ENCODE data around the gene DBN1. TPM values are rescaled to one million over a fixed set of nuclear protein-coding genes. Genes with fewer than 3 reads are reported as not detected.

The DBN1 gene
- total RNA-seq, 1 experiment from 2014 or later, result 218 TPM

DNA sequence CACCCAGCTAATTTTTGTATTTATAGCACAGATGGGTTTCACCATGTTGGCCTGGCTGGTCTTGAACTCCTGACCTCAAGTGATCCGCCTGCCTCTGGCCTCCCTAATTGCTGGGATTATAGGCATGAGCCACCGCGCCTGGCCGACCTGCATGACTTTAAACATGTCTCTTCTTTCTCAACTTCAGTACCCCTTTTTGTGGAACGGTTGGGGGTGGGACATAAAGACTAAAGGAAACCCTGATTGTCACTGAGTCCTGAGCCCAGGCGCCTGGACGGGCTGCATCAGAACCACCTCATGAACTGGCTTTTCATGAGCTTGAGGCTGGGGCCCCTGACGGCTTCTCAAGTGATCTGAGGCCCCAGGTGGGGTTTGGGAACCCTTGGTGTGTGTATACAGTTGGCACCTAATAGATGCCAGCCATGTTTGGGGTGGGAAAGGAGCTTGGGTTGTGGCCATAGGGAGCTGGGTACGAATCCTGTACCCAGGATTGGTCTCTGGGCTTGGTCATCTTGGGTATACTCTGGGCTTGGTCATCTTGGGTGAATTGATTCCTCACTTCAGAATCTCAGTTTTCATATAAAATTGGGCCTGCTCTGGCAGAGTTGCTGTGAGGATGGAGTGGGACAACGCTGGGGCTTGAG, 44.7 kb downstream of the DBN1 start:
- peaks cover 12% of the 10 kb centered on the region for H3K27me3 Mint-ChIP-seq (ENCODE audit: unreplicated experiment)
- H3K4me3 Mint-ChIP-seq (ENCODE audit: low read depth, unreplicated experiment), result no peak overlapping the region
- CTCF ChIA-PET, result interaction anchor here (0.8 kb wide), 1 partner anchor 17 kb away, joined by 3 read pairs; the partner anchor contains the start of gene PRR7

DNA sequence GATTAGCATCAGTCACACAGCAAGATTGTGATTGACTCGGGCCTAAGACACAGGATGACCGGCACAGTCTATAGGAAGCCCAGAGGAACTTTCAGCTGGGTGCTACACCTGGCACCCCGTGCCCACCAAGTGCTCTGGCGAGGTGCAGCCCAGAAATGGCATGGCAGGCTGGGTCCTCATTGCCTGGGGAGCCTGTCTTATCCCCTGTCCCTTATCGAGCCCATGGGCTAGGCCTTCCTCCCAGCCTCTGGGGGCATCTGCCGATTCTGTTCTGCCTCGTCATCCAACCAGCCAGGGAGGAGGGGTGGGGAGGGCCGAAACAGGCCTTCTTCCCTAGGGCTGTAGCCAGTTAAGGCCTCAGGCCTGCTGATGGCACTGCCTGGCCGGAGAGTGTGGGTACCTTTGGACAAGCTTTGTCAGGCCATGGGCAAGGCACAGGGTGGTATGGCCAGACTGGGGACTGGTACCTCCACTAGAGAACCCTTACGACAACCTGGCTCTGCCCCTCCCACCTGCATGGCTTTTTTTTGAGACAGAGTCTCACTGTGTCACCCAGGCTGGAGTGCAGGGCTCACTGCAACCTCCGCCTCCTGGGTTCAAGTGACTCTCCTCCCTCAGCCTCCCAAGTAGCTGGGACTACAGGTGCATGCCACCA, 45.4 kb downstream of the DBN1 start:
- Mint-ChIP-seq H3K9me3 (ENCODE audit: low read depth, unreplicated experiment) (no peaks in the 10 kb centered on the region), H3K4me1 (ENCODE audit: low read depth, unreplicated experiment) (peaks cover 34% of the 10 kb centered on the region), H3K4me3 (ENCODE audit: low read depth, unreplicated experiment) (peak overlapping the region; percentile 93), H3K36me3 (ENCODE audit: insufficient read depth, unreplicated experiment) (peaks cover 69% of the 10 kb centered on the region), H3K27me3 (ENCODE audit: unreplicated experiment) (peaks cover 12% of the 10 kb centered on the region), H3K27ac (ENCODE audit: unreplicated experiment) (peak overlapping the region; percentile 100)
- CTCF ChIA-PET, result interaction anchor here (1.2 to 3.6 kb wide), 3 partner anchors 25 to 100 kb away, joined by 3 to 33 read pairs (median 23); no protein-coding TSS in a partner anchor
- TF ChIP-seq, protein P1, sequence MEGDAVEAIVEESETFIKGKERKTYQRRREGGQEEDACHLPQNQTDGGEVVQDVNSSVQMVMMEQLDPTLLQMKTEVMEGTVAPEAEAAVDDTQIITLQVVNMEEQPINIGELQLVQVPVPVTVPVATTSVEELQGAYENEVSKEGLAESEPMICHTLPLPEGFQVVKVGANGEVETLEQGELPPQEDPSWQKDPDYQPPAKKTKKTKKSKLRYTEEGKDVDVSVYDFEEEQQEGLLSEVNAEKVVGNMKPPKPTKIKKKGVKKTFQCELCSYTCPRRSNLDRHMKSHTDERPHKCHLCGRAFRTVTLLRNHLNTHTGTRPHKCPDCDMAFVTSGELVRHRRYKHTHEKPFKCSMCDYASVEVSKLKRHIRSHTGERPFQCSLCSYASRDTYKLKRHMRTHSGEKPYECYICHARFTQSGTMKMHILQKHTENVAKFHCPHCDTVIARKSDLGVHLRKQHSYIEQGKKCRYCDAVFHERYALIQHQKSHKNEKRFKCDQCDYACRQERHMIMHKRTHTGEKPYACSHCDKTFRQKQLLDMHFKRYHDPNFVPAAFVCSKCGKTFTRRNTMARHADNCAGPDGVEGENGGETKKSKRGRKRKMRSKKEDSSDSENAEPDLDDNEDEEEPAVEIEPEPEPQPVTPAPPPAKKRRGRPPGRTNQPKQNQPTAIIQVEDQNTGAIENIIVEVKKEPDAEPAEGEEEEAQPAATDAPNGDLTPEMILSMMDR (IDR thresholded peaks at IDR 0.05; ENCODE audit: unreplicated experiment), result no peak
- no peak for DNase-seq
- no TSS peak for BruUV-seq (replicated peaks)
- intact Hi-C loops (cut with micrococcal nuclease; ENCODE audit: unreplicated experiment), result no loop called here

More for the DNA sequence above, 44.7 kb downstream of the DBN1 start:
- H3K4me1 Mint-ChIP-seq (ENCODE audit: low read depth, unreplicated experiment), result peaks cover 34% of the 10 kb centered on the region
- intact Hi-C loops (cut with micrococcal nuclease; ENCODE audit: unreplicated experiment), result no loop called here
- DNase-seq, result no peak
- TF ChIP-seq, protein P1 (IDR thresholded peaks at IDR 0.05; ENCODE audit: unreplicated experiment), result no peak
- peak overlapping the region; percentile 30 for H3K27ac Mint-ChIP-seq (ENCODE audit: unreplicated experiment)
- no peaks in the 10 kb centered on the region for H3K9me3 Mint-ChIP-seq (ENCODE audit: low read depth, unreplicated experiment)
- BruUV-seq (replicated peaks), result no TSS peak
- peaks cover 73% of the 10 kb centered on the region for H3K36me3 Mint-ChIP-seq (ENCODE audit: insufficient read depth, unreplicated experiment)

GRCh38 chr5:177427211-177427822, 46.1 kb downstream of the DBN1 start:
- TF ChIP-seq, protein P1 (IDR thresholded peaks at IDR 0.05; ENCODE audit: unreplicated experiment), result no peak
- Mint-ChIP-seq H3K9me3 (ENCODE audit: low read depth, unreplicated experiment) (no peaks in the 10 kb centered on the region), H3K27me3 (ENCODE audit: unreplicated experiment) (peaks cover 12% of the 10 kb centered on the region), H3K27ac (ENCODE audit: unreplicated experiment) (peak overlapping the region; percentile 100), H3K4me1 (ENCODE audit: low read depth, unreplicated experiment) (peaks cover 34% of the 10 kb centered on the region), H3K4me3 (ENCODE audit: low read depth, unreplicated experiment) (peak overlapping the region; percentile 93), H3K36me3 (ENCODE audit: insufficient read depth, unreplicated experiment) (peaks cover 63% of the 10 kb centered on the region)
- TSS peak; percentile 75 for BruUV-seq (replicated peaks)
- no peak for DNase-seq
- CTCF ChIA-PET, result interaction anchor here (1.2 to 3.6 kb wide), 6 partner anchors 10 to 99 kb away, joined by 3 to 33 read pairs (median 6); no protein-coding TSS in a partner anchor
- intact Hi-C loops (cut with micrococcal nuclease; ENCODE audit: unreplicated experiment), result no loop called here

DNA sequence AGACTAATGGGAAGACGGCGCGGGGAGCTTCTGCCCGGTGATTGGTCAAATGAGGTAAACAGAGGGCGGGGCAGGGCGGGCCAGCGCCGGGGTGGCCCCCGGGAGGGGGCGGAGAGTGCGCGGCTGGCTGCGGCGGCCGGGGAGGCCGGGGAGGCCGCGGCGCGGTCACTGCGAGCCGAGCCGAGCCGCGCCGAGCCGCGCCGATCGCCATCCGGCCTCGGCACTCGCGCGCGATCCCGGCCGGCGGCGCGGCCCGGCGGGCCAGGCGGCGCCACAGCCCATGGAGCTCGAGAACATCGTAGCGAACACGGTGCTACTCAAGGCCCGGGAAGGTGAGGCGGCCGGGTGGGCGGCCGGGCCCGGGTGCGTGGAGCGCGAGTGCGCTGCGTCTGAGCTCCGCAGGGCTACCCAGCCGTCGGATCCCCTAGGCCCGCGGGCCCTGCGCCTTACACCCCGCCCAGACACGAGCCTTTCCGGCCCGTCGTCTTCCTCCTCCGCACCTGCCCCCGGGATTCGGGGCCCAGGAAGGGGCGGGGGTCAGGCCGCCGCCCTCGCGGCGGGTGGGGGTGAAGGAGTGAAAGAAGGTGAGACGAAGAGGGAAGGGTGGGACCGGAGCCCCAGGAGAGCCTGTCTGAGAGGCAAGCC, 46.7 kb downstream of the DBN1 start, which contains the start of gene GRK6:
Gene GRK6, plus strand, starts transcription at position 111 of the 645 bp plus-strand sequence. Its CDS starts 170 bp downstream, at position 281.
- Mint-ChIP-seq H3K27me3 (ENCODE audit: unreplicated experiment) (peaks cover 12% of the 10 kb centered on the region), H3K4me1 (ENCODE audit: low read depth, unreplicated experiment) (peaks cover 34% of the 10 kb centered on the region), H3K36me3 (ENCODE audit: insufficient read depth, unreplicated experiment) (peaks cover 63% of the 10 kb centered on the region), H3K4me3 (ENCODE audit: low read depth, unreplicated experiment) (peak within 1 kb of the TSS; percentile 93), H3K27ac (ENCODE audit: unreplicated experiment) (peak within 1 kb of the TSS; percentile 100), H3K9me3 (ENCODE audit: low read depth, unreplicated experiment) (no peaks in the 10 kb centered on the region)
- TF ChIP-seq, protein P1 (IDR thresholded peaks at IDR 0.05; ENCODE audit: unreplicated experiment), result no peak
- intact Hi-C loops (cut with micrococcal nuclease; ENCODE audit: unreplicated experiment), result no loop called here
- CTCF ChIA-PET, result interaction anchor here (0.5 to 3.6 kb wide), 12 partner anchors 10 to 173 kb away, joined by 3 to 33 read pairs (median 4); no protein-coding TSS in a partner anchor
- BruUV-seq (replicated peaks), result no TSS peak
- DNase-seq, result peak; percentile 57
